Breast epithelium (tissue), 3 donors: ENCODE measurements around the gene ZC2HC1B.

ENCODE experiments used
- CTCF ChIP-seq, 3 donors: fragments of 450-650 bp; IDR thresholded peaks; one replicate each; pipeline ENCODE4 v1.5.1; 2016 to 2017; ENCODE audit warnings: antibody characterized with exemption in 3 of 3, mild to moderate bottlenecking in 3 of 3, moderate library complexity in 3 of 3
- POLR2A ChIP-seq: fragments of 450-650 bp; IDR thresholded peaks from one replicate; pipeline ENCODE4 v1.6.1; 2016; ENCODE audit warnings: antibody characterized with exemption, mild to moderate bottlenecking, moderate library complexity
- POLR2AphosphoS5 ChIP-seq, 3 donors: sonication (generic); formaldehyde crosslinking; IDR thresholded peaks; one replicate each; pipeline ENCODE4 v1.6.1; 2017; ENCODE audit warnings: antibody characterized with exemption in 3 of 3

DNA sequence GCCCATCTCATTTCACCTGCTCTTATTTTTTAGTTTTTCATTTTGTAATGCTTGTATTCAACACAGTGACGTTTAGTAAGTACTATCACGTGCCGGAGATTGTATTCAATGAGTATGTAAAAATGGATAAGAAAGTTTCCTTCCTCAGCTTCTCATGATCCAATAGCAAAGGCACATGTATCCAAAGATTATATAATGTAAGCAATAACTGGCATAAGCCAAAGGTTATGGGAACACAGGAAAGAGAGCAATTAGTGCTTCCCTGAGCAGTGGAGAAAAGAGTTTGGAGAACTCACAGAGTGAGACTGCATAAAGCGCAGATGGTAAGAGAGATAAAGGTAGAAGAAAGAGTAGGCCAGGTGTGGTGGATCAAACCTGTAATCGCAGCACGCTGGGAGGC is 42.9 kb upstream of the ZC2HC1B start:
- TF ChIP-seq CTCF (IDR thresholded peaks at IDR 0.05) (no peak), POLR2A (no peak), POLR2AphosphoS5 (IDR thresholded peaks at IDR 0.05) (no peak)
